HG03354 (cell line): ENCODE measurements around the gene ANKRD29.

Source experiments
- ATAC-seq: cut with Tn5 transposase; IDR thresholded peaks from one replicate; pipeline ENCODE4 v1.9.1; 2021; ENCODE audit warnings: mild to moderate bottlenecking; ENCODE audit not compliant: unreplicated experiment, poor library complexity, severe bottlenecking

The ANKRD29 gene

GRCh38 chr18:23662309-23663263, at the start of gene ANKRD29:
Gene ANKRD29 (minus strand): TSS chr18:23662911. CDS start chr18:23662730, 181 bp downstream.
- ATAC-seq, result peak; percentile 60

- no peak for ATAC-seq
Observed at GRCh38 chr18:23712445-23712844, 49.7 kb upstream of the ANKRD29 start.

GRCh38 chr18:23711426-23711825, 48.7 kb upstream of the ANKRD29 start:
- no peak for ATAC-seq

- no peak for ATAC-seq
Observed at GRCh38 chr18:23710946-23711345, 48.2 kb upstream of the ANKRD29 start.

- no peak for ATAC-seq
Observed at GRCh38 chr18:23710068-23710527, 47.4 kb upstream of the ANKRD29 start.

GRCh38 chr18:23706971-23707640, 44.4 kb upstream of the ANKRD29 start:
- ATAC-seq, result no peak

GRCh38 chr18:23704806-23705205, 42.1 kb upstream of the ANKRD29 start:
- no peak for ATAC-seq

GRCh38 chr18:23703987-23704384, 41.3 kb upstream of the ANKRD29 start:
- no peak for ATAC-seq

- peak; percentile 60 for ATAC-seq
Observed at GRCh38 chr18:23703057-23703986, 40.6 kb upstream of the ANKRD29 start.

GRCh38 chr18:23702606-23703005, 39.9 kb upstream of the ANKRD29 start:
- ATAC-seq, result no peak

GRCh38 chr18:23701544-23702064, 38.9 kb upstream of the ANKRD29 start:
- ATAC-seq, result no peak

GRCh38 chr18:23701017-23701416, 38.3 kb upstream of the ANKRD29 start:
- ATAC-seq, result no peak

GRCh38 chr18:23694637-23695430, 32.1 kb upstream of the ANKRD29 start:
- ATAC-seq, result no peak

- no peak for ATAC-seq
Observed at GRCh38 chr18:23693846-23694245, 31.1 kb upstream of the ANKRD29 start.

GRCh38 chr18:23690505-23691068, 27.9 kb upstream of the ANKRD29 start:
- peak; percentile 13 for ATAC-seq

GRCh38 chr18:23689616-23690504, 27.1 kb upstream of the ANKRD29 start:
- ATAC-seq, result peak; percentile 43

- peak; percentile 60 for ATAC-seq
Observed at GRCh38 chr18:23689031-23689615, 26.4 kb upstream of the ANKRD29 start, which contains the start of gene LAMA3. Gene LAMA3 (plus strand): TSS chr18:23689453. CDS start chr18:23689684, 231 bp downstream.
